GM20000 (cell line): Measurements from ENCODE around the gene SLC39A7.

Experiments
- DNase-seq: peaks from one replicate; pipeline ENCODE4 v3.0.0; 2012; ENCODE audit warnings: low spot score
- CTCF ChIP-seq: IDR thresholded peaks from 2 replicates; pipeline ENCODE4 v1.5.1; 2012; ENCODE audit warnings: mild to moderate bottlenecking, control low read depth; ENCODE audit errors: extremely low read depth, missing control alignments

The SLC39A7 gene

GRCh38 chr6:33200219-33201146 is at the start of gene SLC39A7, which contains the start of gene RXRB:
Gene SLC39A7 (plus strand): TSS chr6:33200867. CDS start chr6:33201246, 379 bp downstream.
Gene RXRB (minus strand): TSS chr6:33200665. CDS start chr6:33200476, 189 bp downstream.
- no peak for TF ChIP-seq CTCF
- DNase-seq, result peak; percentile 99

GRCh38 chr6:33151050-33151449 is 49.6 kb upstream of the SLC39A7 start:
- TF ChIP-seq CTCF, result no peak
- no peak for DNase-seq

GRCh38 chr6:33154349-33154748 is 46.3 kb upstream of the SLC39A7 start:
- no peak for TF ChIP-seq CTCF
- DNase-seq, result no peak

GRCh38 chr6:33156561-33156960 is 44.1 kb upstream of the SLC39A7 start:
- TF ChIP-seq CTCF, result no peak
- DNase-seq, result no peak

- no peak for TF ChIP-seq CTCF
- DNase-seq, result no peak
Measured at GRCh38 chr6:33156964-33157363, 43.7 kb upstream of the SLC39A7 start.

GRCh38 chr6:33160096-33160495 is 40.6 kb upstream of the SLC39A7 start:
- DNase-seq, result no peak
- no peak for TF ChIP-seq CTCF

- TF ChIP-seq CTCF, result no peak
- DNase-seq, result no peak
Measured at GRCh38 chr6:33160728-33161344, 39.8 kb upstream of the SLC39A7 start.
